ENCODE data around the gene TMSB10.

The TMSB10 gene

DNA sequence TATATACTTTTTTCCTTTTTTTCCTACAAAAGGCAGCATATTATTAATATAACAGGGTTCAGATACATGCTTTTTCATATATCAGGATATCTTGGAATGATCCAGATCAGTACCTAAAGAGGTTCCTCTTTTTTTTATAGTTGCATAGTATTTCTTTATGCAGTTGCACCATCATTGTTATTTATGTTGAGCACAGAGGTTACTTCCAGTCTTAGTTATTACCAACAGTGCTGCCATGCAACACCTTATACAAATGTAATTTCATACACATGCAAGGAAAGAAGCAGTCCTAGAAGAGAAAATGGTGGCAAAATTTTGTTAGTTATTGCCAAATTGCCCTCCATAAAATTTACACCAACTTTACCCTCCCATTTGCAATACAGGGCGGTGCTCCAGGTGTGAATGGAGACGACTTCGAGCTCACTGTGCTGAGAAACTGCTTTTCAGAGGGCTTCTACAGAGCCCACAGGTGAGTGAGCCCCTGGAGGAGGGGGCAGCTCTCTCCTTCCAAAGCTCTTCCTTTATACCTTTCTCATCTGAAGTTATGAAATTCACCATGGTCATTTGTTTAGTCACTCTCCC lies 35.5 kb downstream of the TMSB10 start:
- DNase-seq: no peak

DNA sequence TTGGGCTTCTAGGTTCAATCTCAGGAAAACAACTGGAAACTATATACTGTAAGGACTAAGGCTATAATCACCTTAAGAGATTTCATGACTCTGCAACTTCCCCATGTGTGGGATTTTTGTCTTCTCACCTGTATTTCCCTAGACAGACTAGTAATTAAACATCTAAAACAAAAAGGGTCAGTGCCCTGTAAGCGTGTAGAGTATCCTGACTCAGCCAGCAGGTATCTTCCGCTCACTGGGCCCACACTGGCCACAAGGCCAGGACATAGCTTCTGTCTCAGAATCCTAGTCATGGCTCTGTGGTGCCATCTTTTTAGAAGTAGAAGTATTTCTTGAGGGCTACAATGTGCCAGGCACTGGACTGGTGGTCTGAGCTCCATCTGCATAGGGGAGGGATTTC lies 36.7 kb downstream of the TMSB10 start:
- no peak for DNase-seq

DNA sequence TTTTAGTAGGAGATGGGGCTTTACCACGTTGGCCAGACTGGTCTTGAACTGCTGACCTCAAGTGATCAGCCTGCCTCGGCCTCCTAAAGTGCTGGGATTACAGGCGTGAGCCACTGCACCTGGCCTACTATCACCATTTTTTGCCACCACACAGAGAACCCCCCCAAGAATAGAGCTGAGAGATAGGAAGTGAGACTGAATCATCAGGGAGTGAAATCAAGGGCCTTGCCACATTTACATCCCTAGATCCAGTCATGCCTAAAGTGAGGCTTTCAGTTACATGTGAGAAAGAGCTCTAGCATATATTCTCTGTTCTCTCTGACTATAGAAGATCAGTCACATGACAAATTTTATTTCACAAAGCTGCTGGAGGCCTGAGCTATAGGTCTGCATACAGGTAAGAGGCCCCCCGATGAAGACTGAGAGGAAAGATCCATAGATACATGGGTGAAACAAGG lies 37.5 kb downstream of the TMSB10 start:
- no peak for DNase-seq

DNA sequence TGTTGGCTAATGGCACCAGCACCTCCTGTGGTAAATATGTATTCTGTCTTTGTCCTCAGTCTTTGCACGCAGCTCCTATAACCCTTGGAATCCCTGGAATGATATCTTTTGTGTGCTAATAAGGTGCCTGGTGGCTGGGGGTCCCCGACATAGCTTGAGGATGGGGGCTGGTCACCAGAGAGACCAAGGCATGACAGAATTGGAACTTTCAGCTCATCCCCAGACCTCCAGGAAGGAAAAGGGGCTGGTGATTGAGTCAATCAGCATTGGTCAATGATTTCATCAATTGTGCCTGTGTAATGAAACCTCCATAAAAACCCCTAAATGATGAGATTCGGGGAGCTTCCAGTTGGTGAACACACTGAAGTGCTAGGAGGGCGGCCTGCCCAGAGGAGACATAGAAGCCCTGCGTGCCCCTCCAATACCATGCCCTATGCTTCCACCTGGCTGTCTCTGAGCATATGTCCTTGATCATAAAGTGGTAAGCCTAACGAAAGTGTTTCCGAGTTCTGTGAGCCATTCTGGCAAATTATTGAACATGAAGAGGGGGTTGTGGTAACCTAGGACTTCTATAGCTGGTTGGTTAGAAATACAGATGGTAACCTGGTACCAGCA lies 38.9 kb downstream of the TMSB10 start:
- DNase-seq: no peak

DNA sequence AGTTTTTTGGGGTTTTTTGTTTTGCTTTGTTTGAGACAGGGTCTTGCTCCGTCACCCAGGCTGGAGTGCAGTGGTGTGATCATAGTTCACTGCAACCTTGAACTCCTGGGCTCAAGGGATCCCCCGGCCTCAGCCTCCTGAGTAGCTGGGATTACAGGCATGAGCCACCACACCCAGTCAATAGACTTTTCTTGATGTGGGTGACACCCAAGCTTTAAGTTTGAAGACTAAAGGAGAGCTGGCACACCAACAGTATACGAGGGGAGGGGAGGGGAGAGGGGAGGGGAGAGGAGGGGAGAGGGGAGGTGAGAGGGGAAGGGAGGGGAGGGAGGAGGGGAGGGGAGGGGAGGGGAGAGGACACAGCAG lies 40.4 kb downstream of the TMSB10 start:
- peak; percentile 22 for DNase-seq

DNA sequence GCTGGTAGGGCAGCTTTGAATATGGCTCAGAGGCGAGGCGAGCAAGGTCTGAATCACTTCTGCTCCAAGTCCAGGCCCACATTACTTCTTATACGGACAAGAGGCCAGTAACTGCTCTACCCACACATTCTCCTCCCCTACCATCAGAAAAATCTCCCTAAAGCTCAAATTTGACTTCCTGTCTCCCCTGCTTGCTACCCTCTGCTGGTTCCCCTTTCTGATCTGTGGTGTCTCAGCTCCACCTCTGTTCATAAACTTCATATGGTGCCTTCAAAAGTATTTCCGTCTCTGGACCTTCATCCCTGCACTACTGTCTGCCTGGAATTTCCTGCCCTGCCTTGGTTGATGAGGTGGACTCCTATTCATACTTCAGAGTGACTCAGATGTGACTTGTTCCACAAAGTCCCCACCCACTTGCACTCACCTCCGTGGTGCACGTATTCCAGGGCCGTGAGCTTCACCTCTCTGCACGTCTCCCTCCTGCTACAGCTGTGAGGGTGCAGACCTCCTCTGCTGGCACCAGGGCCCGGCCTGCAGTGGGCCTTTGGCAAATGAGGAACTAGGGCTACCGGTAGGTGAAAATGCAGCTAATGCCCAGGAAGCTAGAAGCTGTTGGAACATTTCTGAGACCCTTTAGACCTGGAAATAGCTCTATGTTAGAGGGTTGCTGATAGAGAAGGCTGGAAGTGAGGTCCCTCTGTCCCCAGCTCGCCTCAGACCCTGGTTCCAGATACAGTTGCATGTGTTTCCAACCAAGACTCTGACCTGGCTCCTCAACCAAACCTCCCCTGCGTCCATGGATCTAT lies 41.0 kb downstream of the TMSB10 start:
- DNase-seq: peak; percentile 83

DNA sequence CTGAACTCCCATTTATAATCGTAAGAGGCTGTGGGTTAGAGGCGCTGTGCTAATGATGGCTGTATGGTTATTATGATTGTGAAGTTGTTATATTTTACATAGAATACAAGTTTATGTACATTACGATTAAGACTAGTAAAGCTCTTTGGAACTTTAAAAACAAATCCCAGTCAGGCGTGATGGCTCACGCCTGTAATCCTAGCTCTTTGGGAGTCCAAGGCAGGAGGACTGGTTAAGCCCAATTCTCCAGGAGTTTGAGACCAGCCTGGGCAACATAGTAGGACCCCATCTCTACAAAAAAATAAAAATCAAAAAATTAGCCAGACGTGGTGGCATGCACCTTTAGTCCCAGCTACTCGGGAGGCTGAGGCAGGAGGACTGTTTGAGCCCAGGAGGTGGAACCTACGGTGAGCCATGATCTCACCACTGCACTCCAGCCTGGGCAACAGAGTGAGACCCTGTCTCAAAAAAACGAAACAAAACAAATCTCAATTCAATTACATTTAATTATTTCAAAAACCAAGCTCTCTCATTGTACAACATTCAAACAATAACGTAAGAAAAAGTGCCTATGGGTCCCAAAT lies 41.6 kb downstream of the TMSB10 start:
- no peak for DNase-seq

DNA sequence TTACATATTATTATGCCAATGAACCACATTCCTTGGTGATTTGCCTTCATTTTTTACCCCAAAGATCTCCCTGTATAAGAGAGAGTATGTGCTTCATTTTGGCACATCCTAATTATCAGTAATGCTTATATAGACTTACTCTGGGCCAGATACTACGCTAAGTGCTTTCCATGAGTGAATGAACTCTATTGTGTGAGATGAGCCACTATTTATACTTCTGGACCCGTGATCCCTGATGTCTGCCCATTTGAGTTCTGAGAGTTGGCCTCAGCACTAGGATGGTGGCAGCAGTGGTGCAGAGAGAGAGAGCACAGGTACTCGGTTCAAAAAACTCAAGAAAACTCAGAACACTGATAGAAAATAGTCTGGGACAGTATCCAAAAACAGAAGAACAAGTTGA lies 48.1 kb downstream of the TMSB10 start:
- DNase-seq: no peak

DNA sequence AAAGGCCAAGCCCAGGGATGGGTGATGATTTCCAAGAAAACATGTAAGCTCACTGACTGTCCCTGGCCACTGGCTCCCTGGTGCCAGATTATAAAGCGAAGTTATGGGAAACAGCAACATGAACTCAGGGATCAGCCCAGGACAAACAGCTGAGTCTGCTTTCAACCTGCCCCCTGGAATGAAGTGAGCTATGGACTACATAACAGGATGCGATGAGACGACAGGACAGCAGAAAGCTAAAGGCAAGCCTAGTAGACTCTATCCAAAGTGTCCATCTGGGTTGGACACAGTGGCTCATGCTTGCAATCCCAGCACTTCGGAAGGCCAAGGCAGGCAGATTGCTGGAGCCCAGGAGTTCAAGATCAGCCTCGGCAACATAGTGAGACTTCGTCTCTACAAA lies 48.9 kb downstream of the TMSB10 start:
- DNase-seq: no peak

All from stimulated activated CD4-positive, alpha-beta T cell treated with anti-CD3 and anti-CD28 coated beads, Interleukin-4, amount 100 ng/mL, for 24 hours (primary cell).